HEK293 (cell line): Measurements from ENCODE around the gene TMPRSS4.

ENCODE experiments used
- BCL11A ChIP-seq: fragments of 450-650 bp; formaldehyde crosslinking; IDR thresholded peaks from 2 replicates; pipeline ENCODE4 v1.5.1; 2016; ENCODE audit warnings: low read depth, missing biosample characterization, missing genetic modification characterization
- FEZF1 ChIP-seq: fragments of 450-650 bp; formaldehyde crosslinking; IDR thresholded peaks from 2 replicates; pipeline ENCODE4 v1.5.1; 2016; ENCODE audit warnings: missing biosample characterization, missing genetic modification characterization
- KLF1 ChIP-seq: fragments of 450-650 bp; formaldehyde crosslinking; IDR thresholded peaks from 2 replicates; pipeline ENCODE4 v1.5.1; 2016; ENCODE audit warnings: missing biosample characterization, missing genetic modification characterization
- KLF9 ChIP-seq: fragments of 450-650 bp; formaldehyde crosslinking; IDR thresholded peaks from 2 replicates; pipeline ENCODE4 v1.5.1; 2016; ENCODE audit warnings: missing biosample characterization, missing genetic modification characterization, low read depth
- OSR2 ChIP-seq: fragments of 450-650 bp; formaldehyde crosslinking; IDR thresholded peaks from 2 replicates; pipeline ENCODE4 v1.5.1; 2016; ENCODE audit warnings: missing biosample characterization, missing genetic modification characterization
- REPIN1 ChIP-seq: fragments of 450-650 bp; formaldehyde crosslinking; IDR thresholded peaks from 2 replicates; pipeline ENCODE4 v1.5.1; 2017; ENCODE audit warnings: missing biosample characterization, missing genetic modification characterization, low read depth
- TCF7L2 ChIP-seq: IDR thresholded peaks from 2 replicates; pipeline ENCODE4 v1.6.1; 2011; ENCODE audit warnings: low read depth, mild to moderate bottlenecking, inconsistent platforms, low read length, moderate library complexity, borderline replicate concordance
- ZBTB1 ChIP-seq: fragments of 450-650 bp; formaldehyde crosslinking; IDR thresholded peaks from 2 replicates; pipeline ENCODE4 v1.5.1; 2016; ENCODE audit warnings: missing biosample characterization, missing genetic modification characterization
- ZBTB20 ChIP-seq: fragments of 450-650 bp; formaldehyde crosslinking; IDR thresholded peaks from 2 replicates; pipeline ENCODE4 v1.5.1; 2016; ENCODE audit warnings: missing biosample characterization, missing genetic modification characterization
- ZBTB21 ChIP-seq: fragments of 450-650 bp; formaldehyde crosslinking; IDR thresholded peaks from 2 replicates; pipeline ENCODE4 v1.5.1; 2017; ENCODE audit warnings: missing biosample characterization, missing genetic modification characterization
- ZBTB48 ChIP-seq: fragments of 450-650 bp; formaldehyde crosslinking; IDR thresholded peaks from 2 replicates; pipeline ENCODE4 v1.5.1; 2016; ENCODE audit warnings: missing biosample characterization, missing genetic modification characterization
- ZFP41 ChIP-seq: fragments of 450-650 bp; formaldehyde crosslinking; IDR thresholded peaks from 2 replicates; pipeline ENCODE4 v1.5.1; 2016; ENCODE audit warnings: missing biosample characterization, missing genetic modification characterization, borderline replicate concordance
- ZNF114 ChIP-seq: fragments of 450-650 bp; formaldehyde crosslinking; IDR thresholded peaks from 2 replicates; pipeline ENCODE4 v1.5.0; 2017; ENCODE audit warnings: missing biosample characterization, missing genetic modification characterization
- ZNF140 ChIP-seq: fragments of 450-650 bp; formaldehyde crosslinking; IDR thresholded peaks from 2 replicates; pipeline ENCODE4 v1.5.1; 2016; ENCODE audit warnings: missing biosample characterization, missing genetic modification characterization
- ZNF146 ChIP-seq: fragments of 450-650 bp; formaldehyde crosslinking; IDR thresholded peaks from 2 replicates; pipeline ENCODE4 v1.5.1; 2016; ENCODE audit warnings: missing biosample characterization, missing genetic modification characterization
- ZNF214 ChIP-seq: fragments of 450-650 bp; formaldehyde crosslinking; IDR thresholded peaks from 2 replicates; pipeline ENCODE4 v1.5.1; 2017; ENCODE audit warnings: missing biosample characterization, mild to moderate bottlenecking, missing genetic modification characterization, borderline replicate concordance
- ZNF239 ChIP-seq: fragments of 450-650 bp; formaldehyde crosslinking; IDR thresholded peaks from 2 replicates; pipeline ENCODE4 v1.5.1; 2016; ENCODE audit warnings: missing biosample characterization, missing genetic modification characterization
- ZNF341 ChIP-seq: fragments of 450-650 bp; formaldehyde crosslinking; IDR thresholded peaks from 2 replicates; pipeline ENCODE4; 2016; ENCODE audit warnings: low read depth, missing biosample characterization, missing genetic modification characterization
- ZNF404 ChIP-seq: fragments of 450-650 bp; formaldehyde crosslinking; IDR thresholded peaks from 2 replicates; pipeline ENCODE4 v1.5.1; 2017; ENCODE audit warnings: missing biosample characterization, missing genetic modification characterization
- ZNF426 ChIP-seq: fragments of 450-650 bp; formaldehyde crosslinking; IDR thresholded peaks from 2 replicates; pipeline ENCODE4 v1.5.1; 2017; ENCODE audit warnings: missing biosample characterization, missing genetic modification characterization, mild to moderate bottlenecking, inconsistent platforms, moderate library complexity
- ZNF433 ChIP-seq: fragments of 450-650 bp; formaldehyde crosslinking; IDR thresholded peaks from 2 replicates; pipeline ENCODE4 v1.5.1; 2016; ENCODE audit warnings: missing biosample characterization, missing genetic modification characterization, low read depth
- ZNF514 ChIP-seq: fragments of 450-650 bp; formaldehyde crosslinking; IDR thresholded peaks from 2 replicates; pipeline ENCODE4 v1.5.1; 2016; ENCODE audit warnings: missing biosample characterization, missing genetic modification characterization
- ZNF548 ChIP-seq: fragments of 450-650 bp; formaldehyde crosslinking; IDR thresholded peaks from 2 replicates; pipeline ENCODE4 v1.5.1; 2016; ENCODE audit warnings: missing biosample characterization, missing genetic modification characterization
- ZNF558 ChIP-seq: fragments of 450-650 bp; formaldehyde crosslinking; IDR thresholded peaks from 2 replicates; pipeline ENCODE4 v1.5.1; 2016; ENCODE audit warnings: missing biosample characterization, missing genetic modification characterization
- ZNF610 ChIP-seq: fragments of 450-650 bp; formaldehyde crosslinking; IDR thresholded peaks from 2 replicates; pipeline ENCODE4 v1.5.1; 2016; ENCODE audit warnings: missing biosample characterization, missing genetic modification characterization, borderline replicate concordance
- ZNF623 ChIP-seq: fragments of 450-650 bp; formaldehyde crosslinking; IDR thresholded peaks from 2 replicates; pipeline ENCODE4 v1.5.1; 2016; ENCODE audit warnings: missing biosample characterization, missing genetic modification characterization
- ZNF670 ChIP-seq: fragments of 450-650 bp; formaldehyde crosslinking; IDR thresholded peaks from 2 replicates; pipeline ENCODE4 v1.5.1; 2016; ENCODE audit warnings: missing biosample characterization, missing genetic modification characterization, low read depth
- ZNF707 ChIP-seq: fragments of 450-650 bp; formaldehyde crosslinking; IDR thresholded peaks from 2 replicates; pipeline ENCODE4 v1.5.1; 2016; ENCODE audit warnings: missing biosample characterization, missing genetic modification characterization
- ZNF76 ChIP-seq: fragments of 450-650 bp; formaldehyde crosslinking; IDR thresholded peaks from 2 replicates; pipeline ENCODE4; 2016; ENCODE audit warnings: low read depth, missing biosample characterization, missing genetic modification characterization, borderline replicate concordance
- ZNF776 ChIP-seq: fragments of 450-650 bp; formaldehyde crosslinking; IDR thresholded peaks from 2 replicates; pipeline ENCODE4 v1.5.0; 2017; ENCODE audit warnings: missing biosample characterization, missing genetic modification characterization, borderline replicate concordance
- ZSCAN23 ChIP-seq: fragments of 450-650 bp; formaldehyde crosslinking; IDR thresholded peaks from 2 replicates; pipeline ENCODE4 v1.5.1; 2016; ENCODE audit warnings: missing biosample characterization, missing genetic modification characterization
- TF ChIP-seq, protein P1 (sequence below): fragments of 450-650 bp; formaldehyde crosslinking; IDR thresholded peaks from 2 replicates; pipeline ENCODE4 v1.5.1; 2016; ENCODE audit warnings: missing biosample characterization, missing genetic modification characterization
- TF ChIP-seq, protein P2 (sequence below): fragments of 450-650 bp; formaldehyde crosslinking; IDR thresholded peaks from 2 replicates; pipeline ENCODE4 v1.5.1; 2016; ENCODE audit warnings: missing biosample characterization, missing genetic modification characterization
- TF ChIP-seq, protein P3 (sequence below): fragments of 450-650 bp; formaldehyde crosslinking; IDR thresholded peaks from 2 replicates; pipeline ENCODE4 v1.5.1; 2016; ENCODE audit warnings: missing biosample characterization, missing genetic modification characterization
- TF ChIP-seq, protein P4 (sequence below): fragments of 450-650 bp; formaldehyde crosslinking; IDR thresholded peaks from 2 replicates; pipeline ENCODE4 v1.5.1; 2017; ENCODE audit warnings: missing biosample characterization, missing genetic modification characterization
- TF ChIP-seq, protein P5 (sequence below): fragments of 450-650 bp; formaldehyde crosslinking; IDR thresholded peaks from 2 replicates; pipeline ENCODE4 v1.5.1; 2016; ENCODE audit warnings: missing biosample characterization, missing genetic modification characterization

The TMPRSS4 gene

DNA sequence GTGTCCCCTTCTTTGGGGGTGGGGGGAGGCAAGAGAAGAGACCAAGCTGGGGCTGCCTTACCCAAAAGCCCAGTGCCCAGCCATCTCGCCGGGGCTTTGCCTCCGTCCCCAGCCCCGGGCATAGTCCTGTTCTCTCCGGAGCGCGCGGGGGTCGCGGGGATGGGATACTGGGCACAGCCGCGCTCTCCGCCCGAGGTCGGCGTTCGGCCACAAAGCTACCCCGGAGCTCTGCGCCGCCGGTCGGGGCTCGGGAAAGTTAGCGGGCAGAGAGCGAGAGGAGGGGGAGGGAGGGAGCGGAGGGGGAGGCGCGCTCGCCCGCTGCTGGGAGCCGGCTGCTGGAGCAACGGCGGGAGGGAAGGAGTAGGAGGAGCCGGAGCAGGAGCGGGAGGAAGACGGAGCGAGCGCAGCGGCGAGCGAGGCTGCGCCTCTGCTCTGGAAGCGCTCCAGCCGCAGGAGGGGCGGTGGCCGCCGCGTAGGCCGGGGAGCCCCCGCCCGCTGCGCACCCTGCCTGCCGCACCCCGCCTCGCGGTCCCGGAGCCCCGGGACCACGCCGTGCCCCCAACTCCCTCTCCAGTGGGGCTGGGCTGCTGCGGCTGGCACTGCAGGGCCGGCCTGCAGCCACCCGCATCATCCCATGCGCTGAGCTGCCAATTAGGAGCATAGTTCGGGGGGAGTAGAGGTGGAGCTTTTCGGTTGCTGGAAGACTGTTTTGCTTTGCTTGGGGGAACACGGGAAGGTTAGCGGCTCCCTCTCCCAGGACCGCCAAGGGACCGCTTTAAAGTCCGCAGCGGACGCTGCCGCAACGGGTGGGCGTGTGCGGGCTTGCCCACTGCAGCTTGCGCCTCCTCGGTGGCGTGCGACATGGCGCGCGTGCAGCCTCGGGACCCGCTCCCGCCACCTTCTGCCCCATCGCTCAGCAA, 75.9 kb downstream of the TMPRSS4 start, which contains the start of gene SCN4B (continued):
- no peak for TF ChIP-seq ZNF114
- no peak for TF ChIP-seq ZNF623
- no peak for TF ChIP-seq ZNF140 (tag by site-specific recombination)
- no peak for TF ChIP-seq ZBTB1 (tag by site-specific recombination)
- no peak for TF ChIP-seq ZNF776 (tag by site-specific recombination)
- no peak for TF ChIP-seq ZNF239 (tag by site-specific recombination)
- no peak for TF ChIP-seq ZSCAN23 (tag by site-specific recombination)
- peak; percentile 91 for TF ChIP-seq ZNF341 (tag by site-specific recombination)
- peak; percentile 23; the same call in 1 of the 2 replicates for TF ChIP-seq KLF1 (tag by site-specific recombination)
- TF ChIP-seq, protein P1, sequence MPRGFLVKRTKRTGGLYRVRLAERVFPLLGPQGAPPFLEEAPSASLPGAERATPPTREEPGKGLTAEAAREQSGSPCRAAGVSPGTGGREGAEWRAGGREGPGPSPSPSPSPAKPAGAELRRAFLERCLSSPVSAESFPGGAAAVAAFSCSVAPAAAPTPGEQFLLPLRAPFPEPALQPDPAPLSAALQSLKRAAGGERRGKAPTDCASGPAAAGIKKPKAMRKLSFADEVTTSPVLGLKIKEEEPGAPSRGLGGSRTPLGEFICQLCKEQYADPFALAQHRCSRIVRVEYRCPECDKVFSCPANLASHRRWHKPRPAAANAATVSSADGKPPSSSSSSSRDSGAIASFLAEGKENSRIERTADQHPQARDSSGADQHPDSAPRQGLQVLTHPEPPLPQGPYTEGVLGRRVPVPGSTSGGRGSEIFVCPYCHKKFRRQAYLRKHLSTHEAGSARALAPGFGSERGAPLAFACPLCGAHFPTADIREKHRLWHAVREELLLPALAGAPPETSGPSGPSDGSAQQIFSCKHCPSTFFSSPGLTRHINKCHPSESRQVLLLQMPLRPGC (tag by site-specific recombination): no peak
- no peak for TF ChIP-seq BCL11A (tag by site-specific recombination)
- TF ChIP-seq ZNF610 (tag by site-specific recombination): no peak
- no peak for TF ChIP-seq ZNF404 (tag by site-specific recombination)
- peak; percentile 78 for TF ChIP-seq ZNF76 (tag by site-specific recombination)
- no peak for TF ChIP-seq ZNF426 (tag by site-specific recombination)
- TF ChIP-seq, protein P2, sequence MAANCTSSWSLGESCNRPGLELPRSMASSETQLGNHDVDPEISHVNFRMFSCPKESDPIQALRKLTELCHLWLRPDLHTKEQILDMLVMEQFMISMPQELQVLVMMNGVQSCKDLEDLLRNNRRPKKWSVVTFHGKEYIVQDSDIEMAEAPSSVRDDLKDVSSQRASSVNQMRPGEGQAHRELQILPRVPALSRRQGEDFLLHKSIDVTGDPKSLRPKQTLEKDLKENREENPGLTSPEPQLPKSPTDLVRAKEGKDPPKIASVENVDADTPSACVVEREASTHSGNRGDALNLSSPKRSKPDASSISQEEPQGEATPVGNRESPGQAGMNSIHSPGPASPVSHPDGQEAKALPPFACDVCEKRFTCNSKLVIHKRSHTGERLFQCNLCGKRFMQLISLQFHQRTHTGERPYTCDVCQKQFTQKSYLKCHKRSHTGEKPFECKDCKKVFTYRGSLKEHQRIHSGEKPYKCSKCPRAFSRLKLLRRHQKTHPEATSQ: no peak
- no peak for TF ChIP-seq ZNF146
- no peak for TF ChIP-seq ZNF548 (tag by site-specific recombination)
- TF ChIP-seq ZNF214 (tag by site-specific recombination): no peak
- peak; percentile 97 for TF ChIP-seq ZBTB48 (tag by site-specific recombination)
- TF ChIP-seq ZNF514 (tag by site-specific recombination): no peak
- TF ChIP-seq ZNF433 (tag by site-specific recombination): no peak
- TF ChIP-seq REPIN1: no peak
- TF ChIP-seq, protein P3, sequence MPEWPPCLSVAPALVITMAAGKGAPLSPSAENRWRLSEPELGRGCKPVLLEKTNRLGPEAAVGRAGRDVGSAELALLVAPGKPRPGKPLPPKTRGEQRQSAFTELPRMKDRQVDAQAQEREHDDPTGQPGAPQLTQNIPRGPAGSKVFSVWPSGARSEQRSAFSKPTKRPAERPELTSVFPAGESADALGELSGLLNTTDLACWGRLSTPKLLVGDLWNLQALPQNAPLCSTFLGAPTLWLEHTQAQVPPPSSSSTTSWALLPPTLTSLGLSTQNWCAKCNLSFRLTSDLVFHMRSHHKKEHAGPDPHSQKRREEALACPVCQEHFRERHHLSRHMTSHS (tag by site-specific recombination): no peak
- TF ChIP-seq ZBTB21: no peak
- TF ChIP-seq ZFP41 (tag by site-specific recombination): no peak
- no peak for TF ChIP-seq ZNF670 (tag by site-specific recombination)
- TF ChIP-seq, protein P4, sequence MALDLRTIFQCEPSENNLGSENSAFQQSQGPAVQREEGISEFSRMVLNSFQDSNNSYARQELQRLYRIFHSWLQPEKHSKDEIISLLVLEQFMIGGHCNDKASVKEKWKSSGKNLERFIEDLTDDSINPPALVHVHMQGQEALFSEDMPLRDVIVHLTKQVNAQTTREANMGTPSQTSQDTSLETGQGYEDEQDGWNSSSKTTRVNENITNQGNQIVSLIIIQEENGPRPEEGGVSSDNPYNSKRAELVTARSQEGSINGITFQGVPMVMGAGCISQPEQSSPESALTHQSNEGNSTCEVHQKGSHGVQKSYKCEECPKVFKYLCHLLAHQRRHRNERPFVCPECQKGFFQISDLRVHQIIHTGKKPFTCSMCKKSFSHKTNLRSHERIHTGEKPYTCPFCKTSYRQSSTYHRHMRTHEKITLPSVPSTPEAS (tag by site-specific recombination): no peak
- TF ChIP-seq ZNF558: no peak
- 0 out of 2 replicates have a peak, but pooled peaks have one; percentile 29 for TF ChIP-seq ZBTB20
- TF ChIP-seq, protein P5, sequence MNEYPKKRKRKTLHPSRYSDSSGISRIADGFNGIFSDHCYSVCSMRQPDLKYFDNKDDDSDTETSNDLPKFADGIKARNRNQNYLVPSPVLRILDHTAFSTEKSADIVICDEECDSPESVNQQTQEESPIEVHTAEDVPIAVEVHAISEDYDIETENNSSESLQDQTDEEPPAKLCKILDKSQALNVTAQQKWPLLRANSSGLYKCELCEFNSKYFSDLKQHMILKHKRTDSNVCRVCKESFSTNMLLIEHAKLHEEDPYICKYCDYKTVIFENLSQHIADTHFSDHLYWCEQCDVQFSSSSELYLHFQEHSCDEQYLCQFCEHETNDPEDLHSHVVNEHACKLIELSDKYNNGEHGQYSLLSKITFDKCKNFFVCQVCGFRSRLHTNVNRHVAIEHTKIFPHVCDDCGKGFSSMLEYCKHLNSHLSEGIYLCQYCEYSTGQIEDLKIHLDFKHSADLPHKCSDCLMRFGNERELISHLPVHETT: no peak
- TF ChIP-seq OSR2 (tag by site-specific recombination): peak; percentile 64; the same call in 1 of the 2 replicates
- TF ChIP-seq ZNF707 (tag by site-specific recombination): no peak
- peak; percentile 76 for TF ChIP-seq KLF9
- TF ChIP-seq FEZF1 (tag by site-specific recombination): no peak
- no peak for TF ChIP-seq TCF7L2
